LNCAP (cell line): ENCODE results near the gene LKAAEAR1.

Experiments
- CTCF ChIP-seq: fragments of 450-650 bp; IDR thresholded peaks from 2 replicates; pipeline ENCODE4 v1.5.1; 2017; ENCODE audit warnings: mild to moderate bottlenecking

Gene LKAAEAR1

GRCh38 chr20:64062276-64062595, 22.0 kb downstream of the LKAAEAR1 start:
- TF ChIP-seq CTCF: no peak

GRCh38 chr20:64058536-64058935, 25.7 kb downstream of the LKAAEAR1 start:
- no peak for TF ChIP-seq CTCF

DNA sequence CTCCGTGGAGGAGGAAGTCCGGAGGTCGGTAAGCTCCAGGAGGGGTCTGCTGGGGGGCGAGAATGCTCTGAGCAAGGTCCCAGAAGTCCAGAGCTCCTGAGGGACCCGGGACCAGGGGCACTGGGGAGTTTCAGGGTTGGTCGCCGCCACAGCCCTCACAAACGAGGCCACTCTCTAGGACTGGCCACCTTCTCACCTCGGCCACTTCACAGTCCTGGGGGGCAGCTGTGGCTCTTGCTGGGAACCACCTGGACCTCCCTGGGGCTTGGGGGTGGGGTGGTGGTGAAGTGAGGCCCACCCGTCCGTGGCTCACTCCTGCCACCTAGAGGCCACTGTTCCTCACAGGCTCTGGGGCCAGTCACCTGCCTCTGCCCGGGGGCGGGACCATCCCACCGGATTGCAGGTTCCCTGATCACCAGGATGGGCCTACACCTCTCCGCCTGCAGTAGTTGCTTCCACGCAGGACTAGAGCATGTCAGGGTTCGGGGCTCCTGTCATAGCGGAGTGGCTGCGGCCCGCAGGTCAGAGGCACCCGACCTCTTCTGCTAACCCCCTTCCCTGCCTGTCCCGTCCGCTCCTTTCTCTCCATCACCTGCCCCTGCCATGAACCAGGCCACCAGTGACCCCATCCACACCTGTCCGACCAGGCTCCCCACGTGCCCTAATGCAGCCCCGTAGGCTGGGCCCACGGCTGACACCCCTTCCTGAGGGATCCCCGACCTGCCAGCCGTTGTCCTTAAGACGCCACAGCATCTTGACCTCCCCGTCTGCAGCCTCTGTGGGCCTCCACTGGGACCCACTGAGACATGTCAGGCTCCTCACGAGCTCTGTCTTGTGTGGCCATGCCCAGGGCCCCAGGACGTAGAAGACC, 26.3 kb downstream of the LKAAEAR1 start:
- peak; percentile 96 for TF ChIP-seq CTCF

DNA sequence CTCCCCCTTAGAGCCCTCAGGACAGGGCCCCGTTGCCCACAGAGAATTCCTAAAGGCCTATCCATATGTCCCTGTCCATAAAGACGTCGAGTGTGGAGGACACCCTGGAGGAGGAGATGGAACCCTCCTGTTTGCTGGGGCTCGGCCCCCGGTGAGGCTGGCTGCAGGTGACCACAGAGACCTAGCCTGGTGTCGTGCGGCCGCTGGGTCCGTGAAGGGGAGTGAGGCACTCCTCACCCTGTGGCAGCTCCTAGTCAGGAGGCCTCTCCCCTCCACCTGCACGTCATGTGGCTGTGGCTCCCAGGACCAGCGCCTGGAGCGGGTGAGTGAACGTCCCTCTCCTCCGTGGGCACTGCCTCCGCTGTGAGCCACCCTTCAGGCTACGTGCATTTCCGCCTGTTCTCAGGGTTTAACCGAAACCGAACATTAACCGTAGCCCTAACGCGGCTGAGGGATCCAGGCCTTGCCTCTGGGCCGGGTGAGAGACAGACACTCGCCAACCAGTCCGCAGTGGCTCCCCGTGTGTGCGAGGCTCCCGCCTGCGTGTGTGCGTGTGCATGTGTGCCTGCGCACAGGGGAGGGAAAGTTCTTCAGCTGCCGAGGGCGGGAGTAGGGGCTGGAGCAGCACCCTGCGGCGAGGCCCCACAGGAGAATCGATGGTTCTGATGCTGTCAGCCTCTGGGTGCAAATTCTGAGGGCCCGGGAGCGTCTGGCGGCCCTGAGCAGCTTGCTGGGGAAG, 27.1 kb downstream of the LKAAEAR1 start:
- no peak for TF ChIP-seq CTCF

- TF ChIP-seq CTCF: no peak
Measured at GRCh38 chr20:64056639-64056888, 27.6 kb downstream of the LKAAEAR1 start.

- TF ChIP-seq CTCF: no peak
Measured at GRCh38 chr20:64055893-64056638, 28.1 kb downstream of the LKAAEAR1 start.

DNA sequence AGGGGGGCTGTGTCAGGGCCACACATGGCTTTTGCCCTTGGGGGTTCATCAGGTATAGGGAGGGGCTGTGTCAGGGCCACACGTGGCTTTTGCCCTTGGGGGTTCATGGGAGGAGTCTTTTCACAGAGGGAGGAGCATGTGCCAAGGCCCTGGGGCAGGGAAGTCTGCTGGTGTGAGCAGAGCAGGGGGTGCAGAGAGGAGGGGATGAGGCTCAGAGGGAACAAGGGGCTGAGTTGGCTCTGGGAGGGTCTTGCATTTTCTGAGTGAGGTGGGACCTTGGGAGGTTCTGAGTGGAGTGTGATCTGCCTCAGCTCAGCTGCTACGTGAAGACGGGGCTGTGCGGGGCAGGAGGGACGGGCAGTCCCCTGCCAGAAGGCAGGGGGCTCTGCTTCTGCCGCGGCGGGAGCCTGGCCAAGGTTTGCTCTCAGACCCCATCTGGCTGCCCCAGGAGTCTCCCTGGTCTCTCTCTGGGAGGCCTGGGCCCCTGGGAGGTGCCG, 28.8 kb downstream of the LKAAEAR1 start:
- TF ChIP-seq CTCF: no peak
